ENCODE data around the gene LPP. TPM values are rescaled to one million over a fixed set of nuclear protein-coding genes. Genes with fewer than 3 reads are reported as not detected.

Gene LPP
- total RNA-seq, 1 donor from 2014 or later = 93.9 TPM

- H3K4me3 ChIP-seq (ENCODE audit: low read depth, low read length) = no peak overlapping the region
- DNase-seq (ENCODE audit: low read depth) = no peak
- TF ChIP-seq, protein P1, sequence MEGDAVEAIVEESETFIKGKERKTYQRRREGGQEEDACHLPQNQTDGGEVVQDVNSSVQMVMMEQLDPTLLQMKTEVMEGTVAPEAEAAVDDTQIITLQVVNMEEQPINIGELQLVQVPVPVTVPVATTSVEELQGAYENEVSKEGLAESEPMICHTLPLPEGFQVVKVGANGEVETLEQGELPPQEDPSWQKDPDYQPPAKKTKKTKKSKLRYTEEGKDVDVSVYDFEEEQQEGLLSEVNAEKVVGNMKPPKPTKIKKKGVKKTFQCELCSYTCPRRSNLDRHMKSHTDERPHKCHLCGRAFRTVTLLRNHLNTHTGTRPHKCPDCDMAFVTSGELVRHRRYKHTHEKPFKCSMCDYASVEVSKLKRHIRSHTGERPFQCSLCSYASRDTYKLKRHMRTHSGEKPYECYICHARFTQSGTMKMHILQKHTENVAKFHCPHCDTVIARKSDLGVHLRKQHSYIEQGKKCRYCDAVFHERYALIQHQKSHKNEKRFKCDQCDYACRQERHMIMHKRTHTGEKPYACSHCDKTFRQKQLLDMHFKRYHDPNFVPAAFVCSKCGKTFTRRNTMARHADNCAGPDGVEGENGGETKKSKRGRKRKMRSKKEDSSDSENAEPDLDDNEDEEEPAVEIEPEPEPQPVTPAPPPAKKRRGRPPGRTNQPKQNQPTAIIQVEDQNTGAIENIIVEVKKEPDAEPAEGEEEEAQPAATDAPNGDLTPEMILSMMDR (conservative IDR thresholded peaks at IDR 0.05; ENCODE audit: low read depth, low read length) = no peak
Observed at GRCh38 chr3:188404124-188404523, 250.2 kb downstream of the LPP start.

DNA sequence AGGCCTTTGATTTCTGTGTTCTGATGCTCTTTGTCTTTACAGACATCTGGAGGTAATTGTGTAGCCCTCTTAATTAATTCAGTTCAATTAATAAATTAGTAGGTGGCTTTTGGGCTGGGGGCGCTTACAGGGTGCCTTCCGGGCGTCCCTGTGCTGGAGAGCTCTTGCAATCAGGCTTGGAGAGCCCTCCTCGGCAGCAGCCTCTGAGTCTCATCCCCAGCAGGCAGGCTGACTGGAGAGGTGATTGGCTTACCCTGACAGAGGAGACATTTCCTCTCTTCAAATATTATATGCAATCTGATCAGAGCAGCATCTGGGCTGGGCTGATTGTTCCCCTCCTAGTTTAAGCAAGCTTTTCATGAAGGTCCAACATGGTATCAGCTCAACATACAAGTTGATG is 250.7 kb downstream of the LPP start:
- TF ChIP-seq, protein P1 (conservative IDR thresholded peaks at IDR 0.05; ENCODE audit: low read depth, low read length) = no peak
- no peak for DNase-seq (ENCODE audit: low read depth)
- no peak overlapping the region for H3K4me3 ChIP-seq (ENCODE audit: low read depth, low read length)

- no peak for DNase-seq (ENCODE audit: low read depth)
- H3K4me3 ChIP-seq (ENCODE audit: low read depth, low read length) = no peak overlapping the region
- TF ChIP-seq, protein P1 (conservative IDR thresholded peaks at IDR 0.05; ENCODE audit: low read depth, low read length) = no peak
Observed at GRCh38 chr3:188407158-188407880, 253.4 kb downstream of the LPP start.

DNA sequence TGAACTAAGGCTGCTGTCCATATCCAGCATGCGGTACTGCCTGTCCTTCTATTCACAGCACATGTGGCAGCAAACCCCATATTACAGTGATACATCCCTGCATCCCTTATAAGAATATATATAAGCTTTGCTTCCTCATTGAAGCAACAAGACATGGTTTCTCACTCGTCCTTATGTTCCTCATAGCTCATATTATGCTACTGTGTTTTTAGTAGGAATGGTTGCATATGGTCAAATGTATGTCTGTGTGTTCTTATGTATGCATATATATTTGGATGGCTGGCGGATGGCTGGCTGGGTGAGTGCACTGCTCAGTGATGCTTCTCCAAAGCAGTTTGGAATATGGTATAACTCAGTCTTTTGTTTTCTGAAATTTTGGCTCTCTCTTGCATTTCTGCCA is 254.9 kb downstream of the LPP start:
- no peak overlapping the region for H3K4me3 ChIP-seq (ENCODE audit: low read depth, low read length)
- TF ChIP-seq, protein P1 (conservative IDR thresholded peaks at IDR 0.05; ENCODE audit: low read depth, low read length) = no peak
- no peak for DNase-seq (ENCODE audit: low read depth)

DNA sequence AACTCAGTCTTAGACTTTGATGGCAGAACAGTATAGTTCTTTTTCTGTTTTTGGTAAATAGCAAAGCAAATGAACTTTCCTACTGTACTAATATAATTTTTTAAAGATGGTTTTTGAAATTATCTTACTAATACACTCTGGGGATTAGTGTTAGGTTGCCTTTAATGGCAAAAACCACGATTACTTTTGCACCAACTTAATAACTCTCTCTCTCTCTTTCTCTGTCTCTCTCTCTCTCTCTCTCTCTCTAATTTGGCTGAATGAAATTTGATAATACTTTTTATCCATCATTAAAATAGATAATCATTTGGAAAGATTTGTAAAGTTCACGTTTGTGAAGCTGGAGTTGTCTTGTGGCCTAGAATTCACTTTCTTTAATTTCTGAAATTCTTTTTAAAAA is 257.8 kb downstream of the LPP start:
- DNase-seq (ENCODE audit: low read depth) = no peak
- no peak overlapping the region for H3K4me3 ChIP-seq (ENCODE audit: low read depth, low read length)
- TF ChIP-seq, protein P1 (conservative IDR thresholded peaks at IDR 0.05; ENCODE audit: low read depth, low read length) = no peak

DNA sequence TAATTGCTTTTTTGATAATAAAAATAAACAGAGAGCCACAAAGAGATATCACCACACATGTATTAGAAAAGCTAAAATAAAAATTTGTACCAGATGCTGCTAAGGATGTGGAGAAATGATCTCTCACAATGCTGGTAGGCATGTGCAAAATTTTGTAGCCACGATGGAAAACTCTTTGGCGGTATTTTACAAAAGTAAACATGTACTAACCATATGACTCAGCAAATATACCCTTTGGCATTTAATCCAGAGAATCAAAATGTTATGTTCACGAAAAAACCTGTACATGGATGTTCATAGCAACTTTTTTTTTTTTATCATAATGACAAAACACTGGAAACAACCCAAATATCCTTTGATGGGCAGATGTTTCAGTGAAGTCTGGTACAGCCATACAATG is 261.2 kb downstream of the LPP start:
- TF ChIP-seq, protein P1 (conservative IDR thresholded peaks at IDR 0.05; ENCODE audit: low read depth, low read length) = no peak

GRCh38 chr3:188416041-188416440 is 262.1 kb downstream of the LPP start:
- H3K4me3 ChIP-seq (ENCODE audit: low read depth, low read length) = no peak overlapping the region
- no peak for DNase-seq (ENCODE audit: low read depth)
- TF ChIP-seq, protein P1 (conservative IDR thresholded peaks at IDR 0.05; ENCODE audit: low read depth, low read length) = no peak

More for the DNA sequence above, 261.2 kb downstream of the LPP start:
- no peak overlapping the region for H3K4me3 ChIP-seq (ENCODE audit: low read depth, low read length)
- no peak for DNase-seq (ENCODE audit: low read depth)
